Thyroid gland (tissue), 4 donors: ENCODE results near the gene VPS18.

Source experiments
- CTCF ChIP-seq, 6 experiments: fragments of 200-600 bp in 3 of 6; fragments of 450-650 bp in 3 of 6; sonication (generic) in 3 of 6; IDR thresholded peaks; one replicate each; pipeline ENCODE4 v1.5.1; 2016 to 2019; ENCODE audit warnings: antibody characterized with exemption in 6 of 6, mild to moderate bottlenecking in 2 of 6, inconsistent platforms in 1 of 6, moderate library complexity in 1 of 6
- POLR2A ChIP-seq, 2 donors: fragments of 450-650 bp; IDR thresholded peaks; one replicate each; pipeline ENCODE4 v1.6.1; 2017; ENCODE audit warnings: antibody characterized with exemption in 2 of 2, mild to moderate bottlenecking in 2 of 2, moderate library complexity in 1 of 2

GRCh38 chr15:40915679-40916078 is 21.4 kb downstream of the VPS18 start:
- TF ChIP-seq CTCF (IDR thresholded peaks at IDR 0.05), result no peak
- no peak for TF ChIP-seq POLR2A (IDR thresholded peaks at IDR 0.05)
